Smooth muscle cell (in vitro differentiated cells): ENCODE measurements around the gene VPS13A. TPM values are rescaled to one million over a fixed set of nuclear protein-coding genes. Genes with fewer than 3 reads are reported as not detected.

ENCODE experiments used
- DNase-seq: peaks from one replicate; lab custom pipeline; 2025; ENCODE audit not compliant: unreplicated experiment; lab: John Stamatoyannopoulos, UW
- H2AFZ ChIP-seq: fragments of 200-600 bp; sonication (generic); 2 replicates; pipeline ENCODE4 v1.6.0; 2016; ENCODE audit warnings: antibody characterized with exemption, low read depth, mild to moderate bottlenecking
- H3F3A ChIP-seq: fragments of 200-600 bp; sonication (generic); 2 replicates; pipeline ENCODE4 v1.6.0; 2017; ENCODE audit warnings: antibody characterized with exemption, low read depth
- H3K27ac ChIP-seq: fragments of 200-600 bp; sonication (generic); 2 replicates; pipeline ENCODE4 v1.5.1; 2016; ENCODE audit warnings: low read depth, mild to moderate bottlenecking
- H3K27me3 ChIP-seq: fragments of 200-600 bp; sonication (generic); 2 replicates; pipeline ENCODE4 v1.6.1; 2016; ENCODE audit warnings: low read depth, mild to moderate bottlenecking
- H3K36me3 ChIP-seq: fragments of 200-600 bp; sonication (generic); 2 replicates; pipeline ENCODE4 v1.5.1; 2016; ENCODE audit warnings: low read depth
- H3K4me1 ChIP-seq: fragments of 200-600 bp; sonication (generic); 2 replicates; pipeline ENCODE4 v1.5.1; 2016; ENCODE audit warnings: low read depth
- H3K4me2 ChIP-seq: fragments of 200-600 bp; sonication (generic); 2 replicates; pipeline ENCODE4 v1.6.0; 2016; ENCODE audit warnings: mild to moderate bottlenecking
- H3K4me3 ChIP-seq: fragments of 200-600 bp; sonication (generic); 2 replicates; pipeline ENCODE4 v1.5.1; 2016; ENCODE audit warnings: mild to moderate bottlenecking
- H3K79me2 ChIP-seq: fragments of 200-600 bp; sonication (generic); 2 replicates; pipeline ENCODE4 v1.6.0; 2016; ENCODE audit warnings: low read depth, mild to moderate bottlenecking
- H3K9ac ChIP-seq: fragments of 200-600 bp; sonication (generic); 2 replicates; pipeline ENCODE4 v1.6.0; 2016; ENCODE audit warnings: low read depth
- H3K9me3 ChIP-seq: fragments of 200-600 bp; sonication (generic); replicated peaks from 2 replicates; pipeline ENCODE4 v1.5.1; 2016; ENCODE audit warnings: low read depth
- H4K20me1 ChIP-seq: fragments of 200-600 bp; sonication (generic); 2 replicates; pipeline ENCODE4 v1.6.0; 2016; ENCODE audit warnings: low read depth
- WGBS: methylation state at CpG from one replicate; pipeline ENCODE4 v1.1.7; 2016; ENCODE audit warnings: low lambda C conversion rate; 5-methylcytosine and 5-hydroxymethylcytosine counted together
- polyA plus RNA-seq: library from polyadenylated mRNA; unstranded; fragments of >200 nt; fragmentation: Nextera tagmentation; extraction: Ambion mirVana; gene quantifications from 2 replicates; pipeline ENCODE4 v1.2.1, GENCODE V29; 2016
- total RNA-seq: library from RNA; depleted of rRNA; stranded (reverse); fragments of >200 nt; gene quantifications from 2 replicates; pipeline ENCODE4 v1.2.3, GENCODE V29; 2014
- TF ChIP-seq, protein P1 (sequence below): fragments of 200-600 bp; sonication (generic); IDR thresholded peaks from 2 replicates; pipeline ENCODE4 v1.5.1; 2017; ENCODE audit warnings: borderline replicate concordance, mild to moderate bottlenecking, antibody characterized with exemption; ENCODE audit not compliant: insufficient read depth, poor library complexity, severe bottlenecking

Gene VPS13A
- total and polyA plus RNA-seq, 2 experiments from 2014 or later, result 1.6 to 17.0 TPM

DNA sequence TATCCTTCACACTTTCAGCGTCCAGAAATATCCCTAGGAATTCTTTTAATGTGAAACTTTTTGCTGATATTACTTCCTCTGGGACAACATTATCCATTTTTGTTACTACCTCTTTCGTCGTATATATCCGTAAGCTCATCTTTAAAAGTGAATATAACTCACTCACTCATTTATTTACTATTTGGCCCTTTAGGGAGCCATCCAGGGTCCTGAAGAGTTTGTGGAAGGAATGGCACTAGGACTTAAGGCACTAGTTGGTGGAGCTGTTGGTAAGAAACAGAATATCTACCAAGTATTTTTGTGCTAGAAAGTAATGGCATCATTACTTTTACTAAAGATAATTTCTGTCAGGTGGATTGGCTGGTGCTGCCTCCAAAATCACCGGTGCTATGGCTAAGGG, 192.7 kb downstream of the VPS13A start:
- H3K9me3 ChIP-seq, result no peaks in the 10 kb centered on the region
- no peak overlapping the region for H3K9ac ChIP-seq
- no peak overlapping the region for H3K27ac ChIP-seq
- no peaks in the 10 kb centered on the region for H3F3A ChIP-seq
- H3K27me3 ChIP-seq, result no peaks in the 10 kb centered on the region
- no peaks in the 10 kb centered on the region for H3K79me2 ChIP-seq
- no peak for DNase-seq
- H3K36me3 ChIP-seq, result no peaks in the 10 kb centered on the region
- 99% methylated on average over 5 of the region's 5 CpGs for WGBS
- TF ChIP-seq, protein P1, sequence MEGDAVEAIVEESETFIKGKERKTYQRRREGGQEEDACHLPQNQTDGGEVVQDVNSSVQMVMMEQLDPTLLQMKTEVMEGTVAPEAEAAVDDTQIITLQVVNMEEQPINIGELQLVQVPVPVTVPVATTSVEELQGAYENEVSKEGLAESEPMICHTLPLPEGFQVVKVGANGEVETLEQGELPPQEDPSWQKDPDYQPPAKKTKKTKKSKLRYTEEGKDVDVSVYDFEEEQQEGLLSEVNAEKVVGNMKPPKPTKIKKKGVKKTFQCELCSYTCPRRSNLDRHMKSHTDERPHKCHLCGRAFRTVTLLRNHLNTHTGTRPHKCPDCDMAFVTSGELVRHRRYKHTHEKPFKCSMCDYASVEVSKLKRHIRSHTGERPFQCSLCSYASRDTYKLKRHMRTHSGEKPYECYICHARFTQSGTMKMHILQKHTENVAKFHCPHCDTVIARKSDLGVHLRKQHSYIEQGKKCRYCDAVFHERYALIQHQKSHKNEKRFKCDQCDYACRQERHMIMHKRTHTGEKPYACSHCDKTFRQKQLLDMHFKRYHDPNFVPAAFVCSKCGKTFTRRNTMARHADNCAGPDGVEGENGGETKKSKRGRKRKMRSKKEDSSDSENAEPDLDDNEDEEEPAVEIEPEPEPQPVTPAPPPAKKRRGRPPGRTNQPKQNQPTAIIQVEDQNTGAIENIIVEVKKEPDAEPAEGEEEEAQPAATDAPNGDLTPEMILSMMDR, result no peak
- H2AFZ ChIP-seq, result no peak overlapping the region
- H3K4me2 ChIP-seq, result no peak overlapping the region
- no peaks in the 10 kb centered on the region for H4K20me1 ChIP-seq
- H3K4me3 ChIP-seq, result no peak overlapping the region
- peaks cover 1% of the 10 kb centered on the region for H3K4me1 ChIP-seq

DNA sequence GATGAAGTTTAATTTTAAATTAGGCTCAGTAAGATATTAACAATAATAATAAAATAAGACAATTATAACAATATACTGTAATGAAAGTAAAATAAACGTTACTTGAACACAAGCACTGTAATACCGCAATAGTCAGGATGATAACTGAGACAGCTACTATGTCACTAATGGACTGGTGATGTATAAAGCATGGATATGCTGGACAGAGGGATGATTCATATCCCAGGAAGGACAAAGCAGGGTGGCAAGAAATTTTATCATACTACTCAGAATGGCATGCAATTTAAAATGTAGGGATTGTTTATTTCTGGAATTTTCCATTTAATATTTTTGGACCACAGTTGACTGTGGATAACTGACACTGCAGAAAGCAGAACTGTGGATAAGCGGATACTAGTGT, 196.9 kb downstream of the VPS13A start:
- Histone ChIP-seq H3K9me3 (no peaks in the 10 kb centered on the region), H3K79me2 (no peaks in the 10 kb centered on the region), H3K27ac (no peak overlapping the region), H4K20me1 (no peaks in the 10 kb centered on the region), H3K9ac (no peak overlapping the region), H3K4me2 (no peak overlapping the region), H3K4me3 (no peak overlapping the region), H3F3A (no peaks in the 10 kb centered on the region), H3K27me3 (no peaks in the 10 kb centered on the region), H2AFZ (no peak overlapping the region), H3K36me3 (no peaks in the 10 kb centered on the region), H3K4me1 (peaks cover 18% of the 10 kb centered on the region)
- TF ChIP-seq, protein P1, result no peak
- DNase-seq, result no peak
- WGBS, result 97% methylated on average over 3 of the region's 3 CpGs

DNA sequence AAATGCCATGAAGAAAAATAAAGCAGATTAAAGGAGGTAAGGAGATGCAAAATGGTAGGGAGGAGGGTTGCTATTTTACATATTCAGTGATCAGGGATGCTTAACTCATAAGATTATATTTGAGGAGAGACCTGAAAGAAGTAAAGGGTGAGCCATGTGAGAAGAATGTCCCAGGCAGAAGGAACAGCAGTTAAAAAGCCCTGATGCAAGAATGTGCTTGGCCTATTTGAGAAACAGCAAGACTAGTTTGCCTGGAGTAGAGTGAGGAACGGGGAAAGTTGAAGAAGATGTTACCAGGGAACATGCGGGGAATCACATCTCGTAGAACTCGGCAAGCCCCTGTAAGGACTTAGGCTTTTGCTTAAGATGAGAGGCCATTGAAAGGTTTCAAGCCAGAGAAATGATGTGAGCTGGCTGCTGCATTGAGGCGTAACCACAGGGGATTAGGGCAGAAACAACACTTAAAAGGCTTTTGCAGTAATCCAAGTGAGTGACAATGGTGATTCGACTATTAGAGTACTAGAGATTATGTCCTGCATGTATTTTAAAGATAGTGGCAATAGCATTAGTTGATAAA, 198.7 kb downstream of the VPS13A start:
- no peaks in the 10 kb centered on the region for H3K36me3 ChIP-seq
- no peaks in the 10 kb centered on the region for H3K79me2 ChIP-seq
- no peak overlapping the region for H3K4me3 ChIP-seq
- no peak overlapping the region for H3K27ac ChIP-seq
- no peak overlapping the region for H3K9ac ChIP-seq
- H3F3A ChIP-seq, result no peaks in the 10 kb centered on the region
- H3K27me3 ChIP-seq, result no peaks in the 10 kb centered on the region
- H2AFZ ChIP-seq, result no peak overlapping the region
- TF ChIP-seq, protein P1, result no peak
- peaks cover 18% of the 10 kb centered on the region for H3K4me1 ChIP-seq
- DNase-seq, result no peak
- 40% methylated on average over 6 of the region's 6 CpGs for WGBS
- H4K20me1 ChIP-seq, result no peaks in the 10 kb centered on the region
- H3K4me2 ChIP-seq, result peak overlapping the region; percentile 58
- H3K9me3 ChIP-seq, result no peaks in the 10 kb centered on the region

DNA sequence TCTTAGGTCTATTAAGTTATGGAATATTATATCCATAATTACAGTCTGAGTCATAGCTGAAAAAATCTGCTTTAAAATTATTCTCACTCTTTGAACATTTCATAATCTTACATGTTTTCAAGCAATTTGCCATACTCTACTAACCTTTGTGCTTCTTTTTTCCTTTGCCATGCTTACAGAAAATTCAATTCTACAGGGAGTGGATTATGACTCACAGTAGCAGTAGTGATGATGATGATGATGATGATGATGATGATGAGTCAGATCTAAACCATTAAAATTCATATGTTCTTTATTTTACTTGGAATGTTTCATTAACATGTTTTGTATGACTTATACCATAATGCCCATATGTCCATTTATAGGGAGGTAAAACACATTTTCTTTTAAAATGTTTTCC, 207.1 kb downstream of the VPS13A start:
- Histone ChIP-seq H3K4me1 (no peaks in the 10 kb centered on the region), H3K27me3 (no peaks in the 10 kb centered on the region), H3K9ac (no peak overlapping the region), H2AFZ (no peak overlapping the region), H3K4me3 (no peak overlapping the region), H3F3A (no peaks in the 10 kb centered on the region), H3K27ac (no peak overlapping the region), H4K20me1 (no peaks in the 10 kb centered on the region), H3K4me2 (no peak overlapping the region), H3K9me3 (no peaks in the 10 kb centered on the region), H3K79me2 (no peaks in the 10 kb centered on the region), H3K36me3 (no peaks in the 10 kb centered on the region)
- no peak for DNase-seq
- TF ChIP-seq, protein P1, result no peak
